GM12878 (cell line): ENCODE measurements around the gene LRRC27. TPM values are rescaled to one million over a fixed set of nuclear protein-coding genes. Genes with fewer than 3 reads are reported as not detected.
A peak's percentile ranks its signal among the peaks of the same experiment; 100 is the strongest.

Source experiments
- BACH1 ChIP-seq: fragments of 450-650 bp; IDR thresholded peaks from 2 replicates; pipeline ENCODE4 v1.6.1; 2017; ENCODE audit warnings: mild to moderate bottlenecking, borderline replicate concordance
- BCL11A ChIP-seq: IDR thresholded peaks from 2 replicates; pipeline ENCODE4 v1.6.1; 2011; ENCODE audit warnings: low read depth, low read length
- BCL3 ChIP-seq: IDR thresholded peaks from 2 replicates; pipeline ENCODE4 v1.6.1; 2011; ENCODE audit warnings: borderline replicate concordance, low read depth, mild to moderate bottlenecking, moderate library complexity, low read length; ENCODE audit not compliant: insufficient read depth, poor library complexity, severe bottlenecking
- CEBPZ ChIP-seq: fragments of 150-350 bp; IDR thresholded peaks from 2 replicates; pipeline ENCODE4 v1.6.1; 2016; ENCODE audit warnings: low read depth, low read length
- CHD4 ChIP-seq: fragments of 200-600 bp; sonication (generic); IDR thresholded peaks from 2 replicates; pipeline ENCODE4 v1.6.1; 2016; ENCODE audit warnings: mild to moderate bottlenecking
- GABPA ChIP-seq: IDR thresholded peaks from 2 replicates; pipeline ENCODE4 v1.6.1; 2014; ENCODE audit warnings: antibody characterized with exemption, low read depth, mild to moderate bottlenecking, inconsistent platforms
- HDGF ChIP-seq: fragments of 450-650 bp; IDR thresholded peaks from 2 replicates; pipeline ENCODE4 v1.6.1; 2016; ENCODE audit warnings: antibody characterized with exemption
- IKZF1 ChIP-seq: fragments of 450-650 bp; conservative IDR thresholded peaks from 2 replicates; pipeline ENCODE4 v1.6.1; 2017; ENCODE audit warnings: antibody characterized with exemption, mild to moderate bottlenecking
- PKNOX1 ChIP-seq: fragments of 450-650 bp; IDR thresholded peaks from 2 replicates; pipeline ENCODE4 v1.6.1; 2016; ENCODE audit warnings: mild to moderate bottlenecking
- POLR2A ChIP-seq: IDR thresholded peaks from 2 replicates; pipeline ENCODE4 v1.6.1; 2011; ENCODE audit warnings: low read depth, mild to moderate bottlenecking, low read length
- POLR2AphosphoS2 ChIP-seq: IDR thresholded peaks from 2 replicates; pipeline ENCODE4 v1.6.1; 2011; ENCODE audit warnings: low read depth, mild to moderate bottlenecking, low read length, improper control_type of control experiment, moderate library complexity
- PRDM15 ChIP-seq: fragments of 450-650 bp; formaldehyde crosslinking; IDR thresholded peaks from 2 replicates; pipeline ENCODE4 v1.4.0; 2020; ENCODE audit warnings: mild to moderate bottlenecking, moderate library complexity
- ZBTB40 ChIP-seq: fragments of 450-650 bp; IDR thresholded peaks from 2 replicates; pipeline ENCODE4 v1.6.1; 2016; ENCODE audit warnings: mild to moderate bottlenecking, moderate library complexity, borderline replicate concordance
- polyA plus RNA-seq, 11 experiments: library from polyadenylated mRNA; depleted of rRNA in 4 of 11; unstranded in 6 of 11; stranded (reverse) in 5 of 11; fragments of >200 nt; fragmentation: Nextera tagmentation in 4 of 11; fragmentation: Illumina TruSeq in 1 of 11; extraction: Ambion mirVana in 4 of 11; extraction: Trizol in 1 of 11; gene quantifications; 1 replicate in 1 of 11; 2 replicates in 10 of 11; pipeline versions ENCODE4 v1.2.1 to v1.2.3, GENCODE V29; 2011 to 2016; ENCODE audit warnings: inconsistent platforms in 2 of 11, missing spikeins in 2 of 11, low read depth in 1 of 11
- total RNA-seq, 4 experiments: library from RNA; depleted of rRNA in 3 of 4; stranded (reverse); fragments of >200 nt in 3 of 4; fragmentation: Illumina TruSeq in 1 of 4; extraction: Trizol in 1 of 4; gene quantifications; 2 replicates each; pipeline versions ENCODE4 v1.2.1 to v1.2.3, GENCODE V29; 2013 to 2021

Gene LRRC27
- total and polyA plus RNA-seq, 10 of the 15 experiments (the other 5 are each of a cell fraction or from before 2014, with no cell fraction given): 0.48 to 6.9 (median 4.7) TPM

GRCh38 chr10:132336919-132337407 lies 5.0 kb downstream of the LRRC27 start (continued):
- TF ChIP-seq ZBTB40 (no peak), HDGF (no peak), BACH1 (no peak), POLR2AphosphoS2 (no peak), BCL11A (no peak), GABPA (no peak), IKZF1 (no peak), PKNOX1 (0 out of 2 replicates have a peak, but pooled peaks have one; percentile 23), CHD4 (no peak), PRDM15 (CRISPR knock-in tag) (no peak), BCL3 (no peak), POLR2A (peak; percentile 62), CEBPZ (no peak)
- TF ChIP-seq, all 136 proteins: peak for 4
